Endothelial cell of umbilical vein (primary cell): ENCODE data around the gene NCL. TPM values are rescaled to one million over a fixed set of nuclear protein-coding genes. Genes with fewer than 3 reads are reported as not detected.

Experiments used
- BruUV-seq: library from RNA; stranded (reverse); fragments of 400-500 nt; replicated peaks from 2 replicates; lab custom pipeline; 2021; lab: Mats Ljungman, UMichigan
- CTCF ChIA-PET: fragments of 300-600, 350-600 bp; sonication (Branson Sonifier 250); formaldehyde crosslinking; loops from one replicate; lab custom pipeline; 2021; ENCODE audit warnings: antibody characterized with exemption, inconsistent platforms; lab: Charles Lee
- POLR2A ChIA-PET: fragments of 300-600, 350-600 bp; sonication (Branson Sonifier 250); formaldehyde crosslinking; loops from one replicate; lab custom pipeline; 2021; ENCODE audit warnings: antibody characterized with exemption, inconsistent platforms; lab: Charles Lee
- DNase-seq: peaks from one replicate; pipeline ENCODE4 v3.0.0-alpha.2; 2011; ENCODE audit warnings: low read depth, low spot score
- FAIRE-seq: peaks from 2 replicates; lab custom pipeline; 2011; peaks lifted over from hg19 to GRCh38; lab: Jason Lieb, UNC
- H2AFZ ChIP-seq: 2 replicates; pipeline ENCODE4 v1.6.0; 2012; ENCODE audit warnings: low read depth, low read length, control low read depth, inconsistent platforms
- H3K27ac ChIP-seq: 2 replicates; pipeline ENCODE4 v1.5.1; 2011; ENCODE audit warnings: low read depth, mild to moderate bottlenecking, control low read depth, low read length, moderate library complexity; ENCODE audit not compliant: insufficient read depth
- H3K27me3 ChIP-seq, 2 experiments: 2 replicates each; pipeline versions ENCODE4 v1.6.0 to v1.6.1; 2011; ENCODE audit warnings: low read length in 2 of 2, mixed read lengths in 1 of 2; ENCODE audit not compliant: control insufficient read depth in 2 of 2, insufficient read depth in 2 of 2
- H3K36me3 ChIP-seq, 2 experiments: 2 replicates in 1 of 2; 3 replicates in 1 of 2; pipeline ENCODE4 v1.5.1; 2011; ENCODE audit warnings: low read length in 2 of 2, mild to moderate bottlenecking in 1 of 2, moderate library complexity in 1 of 2; ENCODE audit not compliant: control insufficient read depth in 2 of 2, insufficient read depth in 2 of 2; ENCODE audit errors: extremely low read depth in 1 of 2
- H3K4me1 ChIP-seq: 3 replicates; pipeline ENCODE4 v1.5.1; 2011; ENCODE audit warnings: mild to moderate bottlenecking, low read length; ENCODE audit not compliant: control insufficient read depth, insufficient read depth; ENCODE audit errors: extremely low read depth
- H3K4me2 ChIP-seq: 2 replicates; pipeline ENCODE4 v1.6.1; 2011; ENCODE audit warnings: low read length, control low read depth, mixed read lengths; ENCODE audit not compliant: insufficient read depth
- H3K4me3 ChIP-seq, 3 experiments: fragments of 200-600 bp in 1 of 3; sonication (generic), shearing (Covaris generic) in 1 of 3; replicated peaks in 1 of 3; 2 replicates each; pipeline ENCODE4 v1.5.1; 2011 to 2016; ENCODE audit warnings: control low read depth in 3 of 3, low read length in 3 of 3, mild to moderate bottlenecking in 2 of 3, inconsistent platforms in 1 of 3, low read depth in 1 of 3, moderate library complexity in 1 of 3; ENCODE audit not compliant: insufficient read depth in 1 of 3
- H3K79me2 ChIP-seq: 2 replicates; pipeline ENCODE4 v1.6.0; 2012; ENCODE audit warnings: low read length, inconsistent platforms; ENCODE audit not compliant: control insufficient read depth, insufficient read depth
- H3K9ac ChIP-seq: replicated peaks from 2 replicates; pipeline ENCODE3; 2011; ENCODE audit warnings: low read length, control low read depth; ENCODE audit not compliant: insufficient read depth; ENCODE audit errors: extremely low read depth
- H3K9me1 ChIP-seq: replicated peaks from 3 replicates; pipeline ENCODE4 v1.6.0; 2011; ENCODE audit warnings: mild to moderate bottlenecking, low read length; ENCODE audit not compliant: control insufficient read depth, insufficient read depth; ENCODE audit errors: extremely low read depth
- H3K9me3 ChIP-seq: replicated peaks from 2 replicates; pipeline ENCODE4 v1.5.1; 2012; ENCODE audit warnings: low read length, inconsistent platforms; ENCODE audit not compliant: control insufficient read depth, insufficient read depth
- H4K20me1 ChIP-seq: replicated peaks from 2 replicates; pipeline ENCODE3; 2011; ENCODE audit warnings: mild to moderate bottlenecking, low read length; ENCODE audit not compliant: control insufficient read depth, insufficient read depth; ENCODE audit errors: extremely low read depth
- EZH2 ChIP-seq: IDR thresholded peaks from 2 replicates; pipeline ENCODE4 v1.6.1; 2012; ENCODE audit warnings: borderline replicate concordance, low read depth, mild to moderate bottlenecking, moderate library complexity, low read length, inconsistent platforms; ENCODE audit not compliant: severe bottlenecking
- FOS ChIP-seq: IDR thresholded peaks from 2 replicates; pipeline ENCODE4 v1.6.1; 2011; ENCODE audit warnings: mild to moderate bottlenecking, low read length, moderate library complexity, borderline replicate concordance; ENCODE audit not compliant: insufficient read depth
- GATA2 ChIP-seq: IDR thresholded peaks from 2 replicates; pipeline ENCODE4 v1.7.0; 2011; ENCODE audit warnings: low read depth, mild to moderate bottlenecking, moderate library complexity, mixed read lengths, low read length; ENCODE audit not compliant: insufficient read length, insufficient read depth
- JUN ChIP-seq: IDR thresholded peaks from 2 replicates; pipeline ENCODE4 v1.6.1; 2011; ENCODE audit warnings: borderline replicate concordance, low read depth; ENCODE audit not compliant: insufficient read length, insufficient read depth
- MYC ChIP-seq: IDR thresholded peaks from one replicate; pipeline ENCODE4 v1.6.1; 2011; ENCODE audit warnings: mild to moderate bottlenecking, low read depth, low read length
- POLR2A ChIP-seq: IDR thresholded peaks from 2 replicates; pipeline ENCODE4 v1.6.1; 2012; ENCODE audit warnings: low read depth, mild to moderate bottlenecking, control low read depth, low read length
- POLR2AphosphoS5 ChIP-seq: IDR thresholded peaks from 2 replicates; pipeline ENCODE4 v1.6.1; 2012; ENCODE audit warnings: low read depth, mild to moderate bottlenecking, control low read depth, low read length, moderate library complexity; ENCODE audit not compliant: insufficient read depth
- dilution Hi-C: fragments of 300-500 bp; cut with MboI; formaldehyde crosslinking; loops from one replicate; pipeline ENCODE4 v1.15.0; 2019; ENCODE audit warnings: low sequenced_read_pairs; ENCODE audit not compliant: extremely low pct_ligation_motif_present
- intact Hi-C: fragments of 100-400 bp; cut with micrococcal nuclease; formaldehyde crosslinking; loops from one replicate; pipeline ENCODE4 v1.10.0; 2022
- polyA plus RNA-seq, 4 experiments: library from polyadenylated mRNA; depleted of rRNA in 3 of 4; stranded (reverse) in 3 of 4; unstranded in 1 of 4; fragments of >200 nt; gene quantifications; 2 replicates each; pipeline versions ENCODE4 v1.2.1 to v1.2.3, GENCODE V29; 2011 to 2012; ENCODE audit warnings: missing spikeins in 1 of 4
- total RNA-seq: library from RNA; stranded (reverse); gene quantifications from 2 replicates; pipeline ENCODE4 v1.2.3, GENCODE V29; 2021
- TF ChIP-seq, protein P1 (sequence below): IDR thresholded peaks from 2 replicates; pipeline ENCODE4 v1.6.1; 2011; ENCODE audit not compliant: insufficient read depth, insufficient read length
- TF ChIP-seq, protein P2 (sequence below), 2 donors: IDR thresholded peaks; 1 replicate in 1 of 2; 2 replicates in 1 of 2; pipeline ENCODE4 v1.5.1; 2011; ENCODE audit warnings: low read length in 2 of 2, mild to moderate bottlenecking in 2 of 2, moderate library complexity in 2 of 2, control low read depth in 1 of 2, inconsistent platforms in 1 of 2, low read depth in 1 of 2; ENCODE audit not compliant: insufficient read depth in 1 of 2; ENCODE audit errors: extremely low read depth in 1 of 2

Gene NCL
- total and polyA plus RNA-seq, 2 donors (not counting 3 experiments of a cell fraction or from before 2014, with no cell fraction given), result 35.3 to 708 TPM

DNA sequence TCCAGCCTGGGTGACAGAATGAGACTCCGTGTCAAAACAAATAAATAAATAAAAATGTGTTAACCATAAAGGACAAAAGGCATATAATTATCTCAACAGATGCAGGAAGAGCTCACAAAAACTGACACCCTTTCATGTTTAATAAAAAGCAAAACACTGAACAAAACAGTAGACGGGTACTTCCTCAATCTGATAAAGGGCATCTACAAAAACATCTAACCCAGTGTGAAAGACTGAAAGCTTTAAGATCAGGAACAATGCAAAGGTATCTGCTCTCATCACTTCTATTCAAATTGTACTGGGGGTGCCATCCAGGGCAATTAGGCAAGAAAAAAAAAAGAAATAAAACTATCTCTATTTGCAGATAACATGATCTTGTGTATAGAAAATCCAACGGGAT is 11.7 kb upstream of the NCL start:
- CTCF ChIA-PET, result interaction anchor here (0.9 to 3.3 kb wide), 2 partner anchors 9 to 88 kb away, joined by 3 to 14 read pairs; no protein-coding TSS in a partner anchor
- H3K4me3 ChIP-seq, result no peak overlapping the region
- intact Hi-C loops, result no loop called here
- TF ChIP-seq MYC, result no peak
- TF ChIP-seq GATA2, result no peak
- TF ChIP-seq, protein P1, sequence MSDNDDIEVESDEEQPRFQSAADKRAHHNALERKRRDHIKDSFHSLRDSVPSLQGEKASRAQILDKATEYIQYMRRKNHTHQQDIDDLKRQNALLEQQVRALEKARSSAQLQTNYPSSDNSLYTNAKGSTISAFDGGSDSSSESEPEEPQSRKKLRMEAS, result no peak
- TF ChIP-seq, protein P2, sequence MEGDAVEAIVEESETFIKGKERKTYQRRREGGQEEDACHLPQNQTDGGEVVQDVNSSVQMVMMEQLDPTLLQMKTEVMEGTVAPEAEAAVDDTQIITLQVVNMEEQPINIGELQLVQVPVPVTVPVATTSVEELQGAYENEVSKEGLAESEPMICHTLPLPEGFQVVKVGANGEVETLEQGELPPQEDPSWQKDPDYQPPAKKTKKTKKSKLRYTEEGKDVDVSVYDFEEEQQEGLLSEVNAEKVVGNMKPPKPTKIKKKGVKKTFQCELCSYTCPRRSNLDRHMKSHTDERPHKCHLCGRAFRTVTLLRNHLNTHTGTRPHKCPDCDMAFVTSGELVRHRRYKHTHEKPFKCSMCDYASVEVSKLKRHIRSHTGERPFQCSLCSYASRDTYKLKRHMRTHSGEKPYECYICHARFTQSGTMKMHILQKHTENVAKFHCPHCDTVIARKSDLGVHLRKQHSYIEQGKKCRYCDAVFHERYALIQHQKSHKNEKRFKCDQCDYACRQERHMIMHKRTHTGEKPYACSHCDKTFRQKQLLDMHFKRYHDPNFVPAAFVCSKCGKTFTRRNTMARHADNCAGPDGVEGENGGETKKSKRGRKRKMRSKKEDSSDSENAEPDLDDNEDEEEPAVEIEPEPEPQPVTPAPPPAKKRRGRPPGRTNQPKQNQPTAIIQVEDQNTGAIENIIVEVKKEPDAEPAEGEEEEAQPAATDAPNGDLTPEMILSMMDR (IDR thresholded peaks at IDR 0.05; ENCODE audit: extremely low read depth in 1 of 2, insufficient read depth in 1 of 2, low read depth in 1 of 2, low read length in 2 of 2), result no peak
- no peak for TF ChIP-seq POLR2A
- TF ChIP-seq FOS, result no peak
- no peak for TF ChIP-seq POLR2AphosphoS5
- no peak for TF ChIP-seq EZH2
- no peak for TF ChIP-seq JUN
- H3K9ac ChIP-seq, result no peak overlapping the region
- H3K79me2 ChIP-seq, result no peaks in the 10 kb centered on the region
- no peaks in the 10 kb centered on the region for H3K27me3 ChIP-seq
- dilution Hi-C loops, result no loop called here
- no TSS peak for BruUV-seq
- POLR2A ChIA-PET, result interaction anchor here (0.6 kb wide), 1 partner anchor 76 kb away, joined by 3 read pairs; no protein-coding TSS in a partner anchor
- no peak overlapping the region for H2AFZ ChIP-seq
- no peaks in the 10 kb centered on the region for H3K9me3 ChIP-seq
- no peak for DNase-seq
- H4K20me1 ChIP-seq, result no peaks in the 10 kb centered on the region
- H3K4me2 ChIP-seq, result no peak overlapping the region
- no peak overlapping the region for H3K27ac ChIP-seq
- H3K36me3 ChIP-seq, result no peaks in the 10 kb centered on the region
- no peaks in the 10 kb centered on the region for H3K4me1 ChIP-seq
- FAIRE-seq, result no peak
- H3K9me1 ChIP-seq, result no peaks in the 10 kb centered on the region
